ENCODE data around the gene CGA. TPM values are rescaled to one million over a fixed set of nuclear protein-coding genes. Genes with fewer than 3 reads are reported as not detected.
A peak's percentile ranks its signal among the peaks of the same experiment; 100 is the strongest.

CGA gene
- polyA plus RNA-seq, 1 of the 3 experiments (the other 2 are of a cell fraction), result 0.10 TPM

DNA sequence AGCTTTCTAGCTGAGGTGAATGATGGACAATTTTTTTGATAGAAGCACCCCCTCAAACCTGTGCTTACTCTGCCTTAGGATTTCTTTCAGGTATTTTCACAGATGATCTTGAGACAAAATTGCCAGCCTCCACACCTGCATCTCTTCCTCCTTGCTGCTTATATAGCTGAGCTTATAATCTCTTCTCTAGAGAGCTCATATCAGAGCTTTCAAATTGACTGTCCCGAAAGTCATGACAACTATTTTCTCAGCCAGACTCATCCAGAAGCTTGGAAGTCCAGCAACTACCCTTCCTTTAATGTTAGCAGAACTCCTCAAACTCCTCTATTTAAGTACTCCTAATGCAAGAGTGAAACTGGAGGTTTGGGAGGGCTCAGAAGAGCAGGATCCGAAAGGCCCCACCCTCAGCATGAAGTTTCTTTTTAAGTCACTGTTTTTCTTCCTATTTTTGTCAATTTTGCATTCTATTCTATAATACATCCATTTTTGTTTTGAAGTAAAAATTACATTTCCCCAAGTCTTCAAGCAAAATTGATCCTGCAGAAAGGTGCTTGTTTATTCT lies 12.7 kb downstream of the CGA start (continued):
- TF ChIP-seq RCOR1 (IDR thresholded peaks at IDR 0.05; ENCODE audit: low read length), result no peak

GRCh38 chr6:87078983-87079616 lies 15.8 kb downstream of the CGA start:
- H3K4me3 ChIP-seq (ENCODE audit: low read depth in 2 of 2, low read length in 1 of 2), result peak overlapping the region in 1 of 2 experiments; percentile 24; a peak in 1 of 4 replicates
- TF ChIP-seq POLR2AphosphoS5 (IDR thresholded peaks at IDR 0.05; ENCODE audit: low read depth, low read length), result no peak
- no peak for TF ChIP-seq RFX5 (IDR thresholded peaks at IDR 0.05; ENCODE audit: low read length)
- TF ChIP-seq, protein P1, sequence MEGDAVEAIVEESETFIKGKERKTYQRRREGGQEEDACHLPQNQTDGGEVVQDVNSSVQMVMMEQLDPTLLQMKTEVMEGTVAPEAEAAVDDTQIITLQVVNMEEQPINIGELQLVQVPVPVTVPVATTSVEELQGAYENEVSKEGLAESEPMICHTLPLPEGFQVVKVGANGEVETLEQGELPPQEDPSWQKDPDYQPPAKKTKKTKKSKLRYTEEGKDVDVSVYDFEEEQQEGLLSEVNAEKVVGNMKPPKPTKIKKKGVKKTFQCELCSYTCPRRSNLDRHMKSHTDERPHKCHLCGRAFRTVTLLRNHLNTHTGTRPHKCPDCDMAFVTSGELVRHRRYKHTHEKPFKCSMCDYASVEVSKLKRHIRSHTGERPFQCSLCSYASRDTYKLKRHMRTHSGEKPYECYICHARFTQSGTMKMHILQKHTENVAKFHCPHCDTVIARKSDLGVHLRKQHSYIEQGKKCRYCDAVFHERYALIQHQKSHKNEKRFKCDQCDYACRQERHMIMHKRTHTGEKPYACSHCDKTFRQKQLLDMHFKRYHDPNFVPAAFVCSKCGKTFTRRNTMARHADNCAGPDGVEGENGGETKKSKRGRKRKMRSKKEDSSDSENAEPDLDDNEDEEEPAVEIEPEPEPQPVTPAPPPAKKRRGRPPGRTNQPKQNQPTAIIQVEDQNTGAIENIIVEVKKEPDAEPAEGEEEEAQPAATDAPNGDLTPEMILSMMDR (IDR thresholded peaks at IDR 0.05), result peak; percentile 85
- TF ChIP-seq RAD21 (IDR thresholded peaks at IDR 0.05; ENCODE audit: low read length), result peak; percentile 55
- DNase-seq, result peak; percentile 69
- no peak overlapping the region for H3K9ac ChIP-seq
- no peaks in the 10 kb centered on the region for H3K4me1 ChIP-seq (ENCODE audit: control insufficient read depth in 1 of 2, insufficient read depth in 2 of 2, low read depth in 1 of 2, low read length in 1 of 2)
- no peak overlapping the region for H2AFZ ChIP-seq (ENCODE audit: low read depth)
- ChIA-PET POLR2A (no interaction called here), CTCF (interaction anchor here (0.5 to 4.3 kb wide), 38 partner anchors 9 to 1361 kb away, joined by 3 to 47 read pairs (median 4); no protein-coding TSS in a partner anchor)
- no peak overlapping the region for H3K27ac ChIP-seq (ENCODE audit: low read depth in 2 of 2, low read length in 1 of 2)
- no peaks in the 10 kb centered on the region for H3K79me2 ChIP-seq (ENCODE audit: insufficient read depth)
- H3F3A ChIP-seq (replicated peaks; ENCODE audit: insufficient read depth), result no peaks in the 10 kb centered on the region
- no peak overlapping the region for H3K4me2 ChIP-seq
- H3K27me3 ChIP-seq (ENCODE audit: insufficient read depth), result no peaks in the 10 kb centered on the region
- H3K36me3 ChIP-seq (replicated peaks in 1 of 2; ENCODE audit: control insufficient read depth in 1 of 2, insufficient read depth in 2 of 2, low read length in 1 of 2), result no peaks in the 10 kb centered on the region
- no peaks in the 10 kb centered on the region for H4K20me1 ChIP-seq (ENCODE audit: insufficient read depth)
- no peaks in the 10 kb centered on the region for H3K9me3 ChIP-seq
- no peaks in the 10 kb centered on the region for H3K9me2 ChIP-seq
- WGBS (ENCODE audit: low lambda C conversion rate), result 61% methylated on average over 6 of the region's 8 CpGs

GRCh38 chr6:87075168-87075567 lies 19.7 kb downstream of the CGA start:
- no peaks in the 10 kb centered on the region for H3K27me3 ChIP-seq (ENCODE audit: insufficient read depth)
- ChIA-PET POLR2A (no interaction called here), CTCF (interaction anchor here (1.1 kb wide), 1 partner anchor 8 kb away, joined by 3 read pairs; no protein-coding TSS in a partner anchor)
- no peaks in the 10 kb centered on the region for H3F3A ChIP-seq (replicated peaks; ENCODE audit: insufficient read depth)
- TF ChIP-seq, protein P2, sequence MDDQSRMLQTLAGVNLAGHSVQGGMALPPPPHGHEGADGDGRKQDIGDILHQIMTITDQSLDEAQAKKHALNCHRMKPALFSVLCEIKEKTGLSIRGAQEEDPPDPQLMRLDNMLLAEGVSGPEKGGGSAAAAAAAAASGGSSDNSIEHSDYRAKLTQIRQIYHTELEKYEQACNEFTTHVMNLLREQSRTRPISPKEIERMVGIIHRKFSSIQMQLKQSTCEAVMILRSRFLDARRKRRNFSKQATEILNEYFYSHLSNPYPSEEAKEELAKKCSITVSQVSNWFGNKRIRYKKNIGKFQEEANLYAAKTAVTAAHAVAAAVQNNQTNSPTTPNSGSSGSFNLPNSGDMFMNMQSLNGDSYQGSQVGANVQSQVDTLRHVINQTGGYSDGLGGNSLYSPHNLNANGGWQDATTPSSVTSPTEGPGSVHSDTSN (IDR thresholded peaks at IDR 0.05), result no peak
- TF ChIP-seq TEAD4 (IDR thresholded peaks at IDR 0.05; ENCODE audit: borderline replicate concordance, insufficient read depth), result no peak
- no peak for TF ChIP-seq SIN3A (IDR thresholded peaks at IDR 0.05; ENCODE audit: borderline replicate concordance, low read depth, low read length)
- no peak for TF ChIP-seq NFIC (IDR thresholded peaks at IDR 0.05; ENCODE audit: borderline replicate concordance)
- TF ChIP-seq, protein P3, sequence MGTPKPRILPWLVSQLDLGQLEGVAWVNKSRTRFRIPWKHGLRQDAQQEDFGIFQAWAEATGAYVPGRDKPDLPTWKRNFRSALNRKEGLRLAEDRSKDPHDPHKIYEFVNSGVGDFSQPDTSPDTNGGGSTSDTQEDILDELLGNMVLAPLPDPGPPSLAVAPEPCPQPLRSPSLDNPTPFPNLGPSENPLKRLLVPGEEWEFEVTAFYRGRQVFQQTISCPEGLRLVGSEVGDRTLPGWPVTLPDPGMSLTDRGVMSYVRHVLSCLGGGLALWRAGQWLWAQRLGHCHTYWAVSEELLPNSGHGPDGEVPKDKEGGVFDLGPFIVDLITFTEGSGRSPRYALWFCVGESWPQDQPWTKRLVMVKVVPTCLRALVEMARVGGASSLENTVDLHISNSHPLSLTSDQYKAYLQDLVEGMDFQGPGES (IDR thresholded peaks at IDR 0.05; ENCODE audit: low read depth, low read length), result no peak
- TF ChIP-seq REST (IDR thresholded peaks at IDR 0.05; ENCODE audit: low read depth, low read length), result no peak
- no peak for TF ChIP-seq MXI1 (IDR thresholded peaks at IDR 0.05; ENCODE audit: low read depth, low read length)
- TF ChIP-seq TAF1 (IDR thresholded peaks at IDR 0.05; ENCODE audit: borderline replicate concordance, low read depth, low read length), result no peak
- no peak overlapping the region for H2AFZ ChIP-seq (ENCODE audit: low read depth)
- no peaks in the 10 kb centered on the region for H4K20me1 ChIP-seq (ENCODE audit: insufficient read depth)
- no peak overlapping the region for H3K27ac ChIP-seq (ENCODE audit: low read depth in 2 of 2, low read length in 1 of 2)
- no peaks in the 10 kb centered on the region; a peak in 2 of 4 replicates for H3K4me1 ChIP-seq (ENCODE audit: control insufficient read depth in 1 of 2, insufficient read depth in 2 of 2, low read depth in 1 of 2, low read length in 1 of 2)
- H3K4me2 ChIP-seq, result no peak overlapping the region
- H3K9ac ChIP-seq, result no peak overlapping the region
- H3K79me2 ChIP-seq (ENCODE audit: insufficient read depth), result no peaks in the 10 kb centered on the region
- H3K36me3 ChIP-seq (replicated peaks in 1 of 2; ENCODE audit: control insufficient read depth in 1 of 2, insufficient read depth in 2 of 2, low read length in 1 of 2), result no peaks in the 10 kb centered on the region
- WGBS (ENCODE audit: low lambda C conversion rate), result 72% methylated on average over 2 of the region's 2 CpGs
- no peak for DNase-seq
- H3K4me3 ChIP-seq (ENCODE audit: low read depth in 2 of 2, low read length in 1 of 2), result no peak overlapping the region
- H3K9me3 ChIP-seq, result no peaks in the 10 kb centered on the region
- H3K9me2 ChIP-seq, result no peaks in the 10 kb centered on the region

Measured in SK-N-SH (cell line).